ENCODE data around the gene TTLL5. TPM values are rescaled to one million over a fixed set of nuclear protein-coding genes. Genes with fewer than 3 reads are reported as not detected.

Gene TTLL5
- total and polyA plus RNA-seq, 9 of the 15 experiments (the other 6 are each of a cell fraction or from before 2014, with no cell fraction given), result 4.1 to 18.9 (median 12.6) TPM

- TF ChIP-seq RREB1 (CRISPR knock-in tag; IDR thresholded peaks at IDR 0.05) (no peak), TRIM24 (IDR thresholded peaks at IDR 0.05) (no peak)
Measured at GRCh38 chr14:75781096-75781495, 120.0 kb downstream of the TTLL5 start (continued).

- no TSS peak for BruUV-seq (replicated peaks)
- TF ChIP-seq NR2C1 (IDR thresholded peaks at IDR 0.05) (no peak), NR2C1 (tag; IDR thresholded peaks at IDR 0.05) (no peak), SAFB2 (IDR thresholded peaks at IDR 0.05; ENCODE audit: borderline replicate concordance, low read depth, low read length, severe bottlenecking) (no peak), NONO (IDR thresholded peaks at IDR 0.05; ENCODE audit: low read depth in 2 of 2, low read length in 1 of 2) (no peak), FOXA1 (IDR thresholded peaks at IDR 0.05; ENCODE audit: borderline replicate concordance) (no peak), ZC3H8 (IDR thresholded peaks at IDR 0.05) (no peak), PPARD (CRISPR knock-in tag; IDR thresholded peaks at IDR 0.05) (no peak), SNIP1 (IDR thresholded peaks at IDR 0.05; ENCODE audit: low read depth) (no peak), PHB2 (IDR thresholded peaks at IDR 0.05; ENCODE audit: low read depth) (no peak), E2F6 (IDR thresholded peaks at IDR 0.05; ENCODE audit: borderline replicate concordance in 1 of 2, extremely low read depth in 1 of 2, insufficient read depth in 1 of 2, insufficient read length in 1 of 2, low read depth in 1 of 2, low read length in 1 of 2, poor library complexity in 1 of 2, severe bottlenecking in 1 of 2) (no peak), BRF2 (IDR thresholded peaks at IDR 0.05; ENCODE audit: borderline replicate concordance, insufficient read depth, insufficient read length) (no peak), FUS (optimal IDR thresholded peaks at IDR 0.05; ENCODE audit: low read depth, low read length) (no peak), RCOR1 (IDR thresholded peaks at IDR 0.05; ENCODE audit: borderline replicate concordance in 1 of 2, low read depth in 2 of 2, low read length in 2 of 2) (no peak)
Measured at GRCh38 chr14:75783184-75783583, 122.1 kb downstream of the TTLL5 start.

More at GRCh38 chr14:75783184-75783583, 122.1 kb downstream of the TTLL5 start:
- Histone ChIP-seq H3K27ac (ENCODE audit: extremely low read depth, low read depth, low read length) (no peak overlapping the region), H3K9me3 (replicated peaks; ENCODE audit: control insufficient read depth, insufficient read depth, low read depth, low read length) (no peaks in the 10 kb centered on the region), H3K9ac (ENCODE audit: insufficient read depth in 1 of 2, low read depth in 2 of 2, low read length in 2 of 2) (no peak overlapping the region), H3K4me1 (replicated peaks in 1 of 2; ENCODE audit: control insufficient read depth in 2 of 2, insufficient read depth in 2 of 2, low read length in 2 of 2) (no peaks in the 10 kb centered on the region), H3K27me3 (ENCODE audit: control insufficient read depth in 2 of 2, insufficient read depth in 2 of 2, low read length in 2 of 2) (no peaks in the 10 kb centered on the region), H2AFZ (ENCODE audit: low read depth, low read length) (no peak overlapping the region), H3K79me2 (ENCODE audit: control insufficient read depth, insufficient read depth, low read length) (no peaks in the 10 kb centered on the region), H3K4me2 (ENCODE audit: insufficient read depth, low read length) (no peak overlapping the region), H3K4me3 (no peak overlapping the region), H4K20me1 (replicated peaks; ENCODE audit: control insufficient read depth, insufficient read depth, low read length) (no peaks in the 10 kb centered on the region), H3K9me1 (ENCODE audit: control insufficient read depth, insufficient read depth, low read length) (no peaks in the 10 kb centered on the region), H3K36me3 (ENCODE audit: control insufficient read depth, insufficient read depth, low read length) (peaks cover 15% of the 10 kb centered on the region)
- no peak for ATAC-seq
- CTCF ChIA-PET (ENCODE audit: low intra/inter-chr PET ratio), result no interaction called here
- DNase-seq (ENCODE audit: extremely low read depth in 1 of 4, low spot score in 3 of 4), result no peak
- FAIRE-seq, result no peak
- in situ Hi-C loops (cut with MboI) (no loop called here), intact Hi-C loops (cut with micrococcal nuclease) (no loop called here)
- 81% methylated on average over 5 of the region's 5 CpGs for WGBS (ENCODE audit: insufficient coverage, low coverage, missing lambda C conversion rate)
- POLR2A ChIA-PET, result no interaction called here
